Non-pigmented ciliary epithelial cell (primary cell): ENCODE data around the gene GDPD4.

Experiments used
- DNase-seq: peaks from one replicate; pipeline ENCODE4 v3.0.0-alpha.2; 2010; ENCODE audit warnings: low read depth

GDPD4 gene

GRCh38 chr11:77190331-77191075 lies 111.0 kb downstream of the GDPD4 start:
- no peak for DNase-seq

- DNase-seq: no peak
These were observed 111.8 kb downstream of the GDPD4 start for GRCh38 chr11:77189588-77190210.

DNA sequence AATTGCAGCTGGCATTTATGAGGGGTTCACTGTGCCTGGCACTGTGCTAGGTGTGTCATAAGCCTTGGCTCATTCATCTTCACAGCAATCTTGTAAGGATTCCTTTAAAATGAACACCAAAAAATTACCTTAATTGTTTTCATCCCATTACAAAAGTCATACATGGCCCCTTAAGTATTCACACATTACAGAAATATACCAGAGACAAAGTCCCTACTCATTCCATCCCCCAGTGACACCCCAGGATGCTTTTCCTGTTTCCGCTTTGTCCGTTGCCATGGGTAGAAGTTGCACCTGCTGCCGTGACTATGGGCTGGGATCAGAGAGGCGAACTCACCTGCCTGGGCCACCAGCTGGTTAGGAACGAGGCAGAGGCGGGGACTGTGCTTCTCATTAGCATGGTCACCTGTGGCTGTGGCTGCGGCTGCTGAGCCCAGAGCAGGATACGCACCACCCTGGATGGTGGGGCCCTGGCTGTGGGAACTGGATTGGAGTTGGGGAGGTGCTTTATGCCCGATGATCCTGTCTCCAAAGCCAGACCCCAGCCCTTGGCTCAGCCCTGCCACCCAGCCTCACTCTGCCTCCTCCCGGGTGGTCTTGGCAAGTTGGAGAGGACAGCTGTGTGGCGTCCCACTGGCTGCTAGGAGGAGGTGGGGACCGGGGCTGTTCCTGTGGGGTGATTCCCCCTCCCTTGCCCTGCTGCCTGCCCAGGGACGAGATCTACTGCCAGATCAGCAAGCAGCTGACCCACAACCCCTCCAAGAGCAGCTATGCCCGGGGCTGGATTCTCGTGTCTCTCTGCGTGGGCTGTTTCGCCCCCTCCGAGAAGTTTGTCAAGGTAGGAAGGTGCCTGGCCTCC lies 112.6 kb downstream of the GDPD4 start:
- DNase-seq: no peak

DNA sequence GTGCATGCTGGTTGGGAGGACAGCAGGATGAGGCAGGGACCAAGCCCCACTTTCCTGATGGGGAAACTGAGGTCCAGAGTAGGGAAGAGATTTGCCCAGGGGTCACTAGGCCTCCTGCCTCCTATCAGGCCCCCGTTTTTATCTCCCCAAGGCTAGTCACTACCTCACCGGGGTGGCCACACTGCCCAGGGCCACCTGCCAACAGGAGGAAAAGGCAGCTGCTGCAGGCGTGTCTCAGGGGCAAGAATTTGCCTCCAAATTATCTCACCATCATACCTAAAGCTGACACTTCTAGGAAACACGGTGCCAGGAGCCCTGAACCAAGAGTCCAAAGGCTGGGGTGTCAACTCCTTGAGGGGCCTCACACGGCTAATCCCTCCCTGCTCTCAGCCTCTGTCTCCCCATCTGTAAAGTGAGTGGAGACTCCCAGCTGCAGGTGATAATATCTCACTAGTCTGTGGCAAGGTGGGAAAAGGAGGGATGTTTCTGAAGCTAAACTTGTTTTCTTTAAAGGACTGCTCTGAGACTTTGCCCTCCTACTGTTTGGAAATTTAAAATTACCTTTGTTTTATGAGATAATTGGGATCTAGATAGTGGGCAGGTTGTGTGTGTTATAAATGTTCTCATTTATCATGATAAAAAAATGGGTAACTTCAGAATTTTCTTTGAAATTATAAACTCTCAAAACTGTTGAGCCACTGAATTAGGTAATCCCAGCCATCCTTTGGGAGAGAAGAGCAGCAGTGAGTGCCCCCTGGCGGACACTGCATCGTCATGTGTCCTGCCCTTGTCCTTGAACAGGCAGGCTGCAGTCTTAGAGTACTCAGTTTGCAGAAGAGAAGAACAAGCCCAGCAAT lies 113.5 kb downstream of the GDPD4 start:
- peak; percentile 45 for DNase-seq

- DNase-seq: no peak
These were observed 114.3 kb downstream of the GDPD4 start for GRCh38 chr11:77187111-77187750.

- no peak for DNase-seq
These were observed 115.2 kb downstream of the GDPD4 start for GRCh38 chr11:77186302-77186701.

DNA sequence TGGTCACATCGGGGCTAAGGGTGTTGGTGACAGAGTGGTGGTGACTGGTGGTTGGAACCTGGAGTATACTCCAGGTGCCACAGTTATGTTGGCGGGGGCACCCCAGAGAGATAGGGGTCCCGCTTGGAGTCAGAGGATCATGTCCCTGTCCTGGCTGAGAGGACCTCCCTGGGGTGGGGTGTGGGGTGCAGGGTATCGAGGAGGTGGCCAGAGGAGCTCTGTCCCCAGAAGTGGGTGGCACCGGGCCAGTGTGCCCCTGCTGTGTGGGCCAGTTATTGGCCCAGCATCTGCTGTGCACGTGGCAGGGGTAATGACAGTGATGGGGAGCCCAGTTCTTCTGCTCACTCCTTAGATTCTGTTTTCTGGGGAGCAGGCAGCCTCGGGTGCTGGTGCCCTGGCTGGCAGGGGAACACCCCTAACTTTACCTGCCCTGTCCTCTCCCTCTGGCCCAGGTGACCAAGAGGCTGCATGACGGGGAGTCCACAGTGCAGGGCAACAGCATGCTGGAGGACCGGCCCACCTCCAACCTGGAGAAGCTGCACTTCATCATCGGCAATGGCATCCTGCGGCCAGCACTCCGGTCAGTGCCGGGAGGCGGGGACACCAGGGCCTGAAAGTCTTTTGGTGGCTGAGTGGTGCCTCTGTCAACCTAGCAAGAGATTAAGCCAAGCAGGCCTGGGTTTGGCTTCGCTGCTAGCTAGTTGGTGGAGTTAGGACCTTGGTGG lies 117.2 kb downstream of the GDPD4 start:
- no peak for DNase-seq

GRCh38 chr11:77183431-77183984 lies 118.0 kb downstream of the GDPD4 start:
- DNase-seq: no peak

DNA sequence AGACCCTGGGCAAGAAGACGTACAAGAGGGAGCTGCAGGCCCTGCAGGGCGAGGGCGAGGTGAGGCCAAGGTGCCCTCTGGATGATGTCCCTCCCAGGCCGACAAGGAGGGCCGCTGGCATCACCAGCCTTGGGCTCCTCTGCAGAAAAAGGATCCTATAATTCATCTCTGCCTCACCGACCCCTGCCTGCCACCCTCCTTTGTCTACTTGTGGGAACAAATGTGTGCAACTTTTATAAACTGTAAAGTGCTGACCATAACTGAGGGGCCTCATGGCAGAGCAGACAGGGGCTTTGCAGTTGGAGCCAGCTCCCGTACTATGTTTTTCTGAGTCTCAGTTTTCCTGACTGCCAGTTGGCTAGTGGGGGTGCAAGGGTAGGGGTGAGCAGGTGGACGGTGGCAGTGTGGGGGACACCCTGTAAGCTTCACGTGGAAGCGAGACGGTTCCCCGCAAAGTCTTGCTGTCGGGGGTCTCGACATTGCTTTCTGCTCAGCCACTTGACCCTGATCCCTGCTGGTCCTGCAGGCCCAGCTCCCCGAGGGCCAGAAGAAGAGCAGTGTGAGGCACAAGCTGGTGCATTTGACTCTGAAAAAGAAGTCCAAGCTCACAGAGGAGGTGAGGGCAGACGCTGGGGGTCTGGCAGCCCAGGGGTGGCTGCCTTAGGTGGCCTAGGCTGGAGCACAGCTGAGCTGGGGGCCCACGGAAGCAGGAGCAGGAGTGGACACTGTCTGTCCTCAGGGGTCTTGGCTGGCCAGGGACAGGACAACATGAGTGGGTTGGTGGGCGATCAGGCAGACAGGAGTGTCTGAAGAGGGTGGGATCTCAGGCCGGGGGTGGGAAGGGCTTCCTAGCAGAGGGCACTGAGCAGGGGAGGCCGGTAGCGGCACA lies 118.7 kb downstream of the GDPD4 start:
- no peak for DNase-seq

GRCh38 chr11:77181799-77182541 lies 119.5 kb downstream of the GDPD4 start:
- DNase-seq: no peak

DNA sequence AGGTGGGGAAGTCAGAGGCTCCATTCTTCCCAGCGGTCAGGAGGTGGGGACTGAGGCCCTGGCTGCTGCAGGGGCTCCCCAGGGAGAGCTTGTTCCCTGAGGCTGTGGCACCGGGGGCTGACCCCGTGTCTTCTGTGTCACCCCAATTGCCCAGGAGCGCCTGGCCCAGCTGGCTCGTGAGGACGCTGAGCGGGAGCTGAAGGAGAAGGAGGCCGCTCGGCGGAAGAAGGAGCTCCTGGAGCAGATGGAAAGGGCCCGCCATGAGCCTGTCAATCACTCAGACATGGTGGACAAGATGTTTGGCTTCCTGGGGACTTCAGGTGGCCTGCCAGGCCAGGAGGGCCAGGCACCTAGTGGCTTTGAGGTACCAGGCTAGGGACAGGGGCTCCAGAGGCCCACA lies 120.3 kb downstream of the GDPD4 start:
- DNase-seq: no peak

DNA sequence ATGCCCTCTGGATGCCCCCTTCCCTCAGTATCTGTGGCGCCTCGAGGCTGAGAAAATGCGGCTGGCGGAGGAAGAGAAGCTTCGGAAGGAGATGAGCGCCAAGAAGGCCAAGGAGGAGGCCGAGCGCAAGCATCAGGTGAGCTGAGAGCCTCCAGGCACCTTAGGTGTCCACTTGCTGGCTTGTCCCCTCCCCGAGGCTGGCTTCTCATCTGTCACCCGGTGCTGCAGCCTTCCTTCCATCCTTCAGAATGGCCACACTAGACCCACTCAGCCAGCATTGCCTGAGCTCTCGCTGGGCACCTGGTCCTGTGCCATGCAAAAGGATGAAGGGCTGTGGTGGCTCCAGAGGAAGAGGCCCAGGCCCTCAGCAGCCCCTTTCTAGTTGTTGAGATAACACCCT lies 121.1 kb downstream of the GDPD4 start:
- no peak for DNase-seq

DNA sequence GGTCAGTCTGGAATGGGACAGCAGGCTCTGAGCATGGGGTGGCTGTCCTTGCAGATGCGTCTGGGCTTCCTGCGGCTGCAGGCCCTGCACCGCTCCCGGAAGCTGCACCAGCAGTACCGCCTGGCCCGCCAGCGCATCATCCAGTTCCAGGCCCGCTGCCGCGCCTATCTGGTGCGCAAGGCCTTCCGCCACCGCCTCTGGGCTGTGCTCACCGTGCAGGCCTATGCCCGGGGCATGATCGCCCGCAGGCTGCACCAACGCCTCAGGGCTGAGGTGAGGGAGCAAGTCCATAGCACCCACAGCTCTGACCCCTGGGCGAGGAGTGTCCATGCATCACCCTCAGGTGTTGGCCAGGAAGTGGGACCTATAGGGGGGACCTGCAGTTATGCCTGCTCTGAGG lies 121.8 kb downstream of the GDPD4 start:
- DNase-seq: no peak

DNA sequence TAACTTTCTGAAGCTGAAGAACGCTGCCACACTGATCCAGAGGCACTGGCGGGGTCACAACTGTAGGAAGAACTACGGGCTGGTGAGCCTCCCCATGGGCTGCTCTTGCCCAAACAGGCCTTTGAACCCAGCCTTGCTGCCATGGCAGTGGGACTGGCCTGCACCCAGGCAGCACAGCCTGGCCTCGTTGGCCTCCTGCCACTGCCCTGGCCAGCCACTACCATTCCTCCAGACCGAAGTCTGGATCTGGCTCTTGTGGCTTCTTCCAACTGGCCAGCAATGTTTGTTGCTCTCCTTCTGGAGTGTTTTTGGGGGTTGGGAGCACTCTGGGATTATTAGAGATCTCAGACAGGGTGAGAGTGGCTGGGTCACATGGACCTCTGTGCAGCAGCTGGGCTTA lies 122.4 kb downstream of the GDPD4 start:
- DNase-seq: no peak

- no peak for DNase-seq
These were observed 123.3 kb downstream of the GDPD4 start for GRCh38 chr11:77178150-77178549.

DNA sequence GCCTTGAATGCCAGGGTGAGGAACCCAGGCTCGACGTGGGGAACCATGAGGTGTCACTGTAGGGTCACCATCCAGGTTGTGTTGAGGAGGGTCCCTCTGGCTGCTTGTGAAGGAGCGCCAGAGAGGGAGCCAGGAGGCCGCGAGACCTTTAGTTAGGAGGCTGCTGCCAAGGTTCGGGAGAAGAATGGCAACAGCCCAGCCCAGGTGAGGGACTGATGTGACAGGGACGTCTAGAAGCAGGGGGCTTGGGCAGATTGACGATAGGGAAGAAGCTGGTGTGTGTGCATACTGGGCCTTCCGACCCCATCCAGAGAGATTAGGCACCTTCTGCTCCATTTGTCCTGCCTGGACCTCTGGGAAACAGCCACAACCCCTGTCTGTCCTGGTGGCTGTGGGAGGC lies 124.5 kb downstream of the GDPD4 start:
- no peak for DNase-seq

DNA sequence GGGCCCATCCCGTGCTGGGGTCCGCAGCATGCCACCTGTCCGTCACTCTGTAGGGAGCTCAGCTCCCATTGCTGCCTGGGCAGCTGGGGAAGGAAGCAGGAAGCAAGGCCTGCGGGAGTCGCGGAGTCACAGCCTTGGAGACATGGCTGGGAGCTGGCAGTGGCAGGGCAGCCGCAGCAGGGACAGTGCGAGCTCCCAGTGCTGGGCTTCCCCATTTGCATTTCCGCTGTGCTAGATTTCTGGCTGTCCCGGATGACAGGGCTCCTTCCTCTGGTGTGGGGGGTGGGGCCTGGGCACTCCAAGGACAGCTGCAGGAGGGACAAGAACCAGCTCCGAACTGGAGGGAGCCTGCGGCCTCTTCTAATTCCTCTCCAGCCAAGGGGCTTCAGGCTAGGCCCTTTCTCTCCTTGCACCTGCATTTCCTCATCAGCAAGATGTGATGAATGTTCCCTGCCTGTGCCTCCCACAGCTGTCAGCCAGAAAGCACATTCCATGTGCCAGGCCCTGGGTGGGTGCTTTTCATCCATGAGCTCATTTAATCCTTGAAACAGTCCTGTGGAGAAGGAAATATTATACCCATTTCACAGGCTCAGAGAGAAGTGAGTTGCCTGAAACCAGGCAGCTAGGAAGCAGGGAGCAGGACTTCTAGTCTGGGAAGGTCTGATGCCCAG lies 125.5 kb downstream of the GDPD4 start:
- DNase-seq: no peak
